Transverse colon (tissue), 3 donors: Measurements from ENCODE around the gene LILRB3.

ENCODE experiments used
- CTCF ChIP-seq, 5 experiments: fragments of 200-600 bp in 3 of 5; fragments of 450-650 bp in 2 of 5; sonication (generic) in 3 of 5; IDR thresholded peaks; 1 replicate in 2 of 5; 2 replicates in 3 of 5; pipeline ENCODE4 v1.5.1; 2016 to 2017; ENCODE audit warnings: antibody characterized with exemption in 5 of 5, inconsistent platforms in 3 of 5, mild to moderate bottlenecking in 2 of 5, moderate library complexity in 1 of 5
- POLR2A ChIP-seq: fragments of 450-650 bp; IDR thresholded peaks from one replicate; pipeline ENCODE4 v1.6.1; 2016; ENCODE audit warnings: antibody characterized with exemption, mild to moderate bottlenecking, moderate library complexity

DNA sequence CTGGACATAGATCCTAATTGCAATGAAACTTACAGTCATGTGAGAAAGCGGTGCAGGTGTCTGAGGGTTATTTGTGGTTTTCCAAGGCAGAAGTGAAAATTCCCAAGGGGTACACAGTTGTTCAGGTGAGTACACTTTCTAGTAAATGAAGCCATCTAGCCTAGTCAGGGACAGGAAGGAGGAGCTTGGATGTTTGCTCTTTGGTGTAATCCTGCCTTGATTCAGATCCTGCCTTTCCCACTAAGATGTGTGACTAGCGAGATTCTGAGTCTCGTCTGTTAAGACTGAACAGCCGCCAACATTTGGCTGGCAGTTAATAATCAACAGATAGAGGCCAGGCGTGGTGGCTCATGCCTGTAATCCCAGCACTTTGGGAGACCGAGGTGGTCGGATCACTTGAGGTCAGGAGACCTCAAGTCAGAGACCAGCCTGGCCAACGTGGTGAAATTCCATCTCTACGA is 19.6 kb downstream of the LILRB3 start:
- TF ChIP-seq POLR2A (no peak), CTCF (IDR thresholded peaks at IDR 0.05) (no peak)
